Esophagus (tissue), 2 donors: ENCODE data around the gene STH. TPM values are rescaled to one million over a fixed set of nuclear protein-coding genes. Genes with fewer than 3 reads are reported as not detected.

Experiments used
- H3K27ac ChIP-seq, 2 donors: one replicate each; pipeline ENCODE4 v1.5.1; 2013; ENCODE audit warnings: low read depth in 2 of 2, mild to moderate bottlenecking in 2 of 2, inconsistent platforms in 1 of 2, low read length in 1 of 2, moderate library complexity in 1 of 2
- H3K27me3 ChIP-seq, 2 donors: one replicate each; pipeline ENCODE4 v1.6.1; 2013; ENCODE audit warnings: low read length in 2 of 2, control low read depth in 1 of 2, mild to moderate bottlenecking in 1 of 2; ENCODE audit not compliant: insufficient read depth in 2 of 2, control insufficient read depth in 1 of 2
- H3K36me3 ChIP-seq, 2 donors: one replicate each; pipeline ENCODE4 v1.6.1; 2013; ENCODE audit warnings: low read length in 1 of 2; ENCODE audit not compliant: control insufficient read depth in 2 of 2, insufficient read depth in 2 of 2
- H3K4me1 ChIP-seq, 2 donors: one replicate each; pipeline ENCODE4 v1.6.1; 2013; ENCODE audit warnings: low read length in 1 of 2; ENCODE audit not compliant: control insufficient read depth in 2 of 2, insufficient read depth in 2 of 2
- H3K4me3 ChIP-seq, 2 donors: one replicate each; pipeline ENCODE4 v1.5.1; 2013; ENCODE audit warnings: low read length in 2 of 2, mild to moderate bottlenecking in 2 of 2, low read depth in 1 of 2, moderate library complexity in 1 of 2
- H3K9me3 ChIP-seq, 2 donors: one replicate each; pipeline ENCODE4 v1.6.1; 2013; ENCODE audit warnings: mild to moderate bottlenecking in 2 of 2, low read depth in 1 of 2, low read length in 1 of 2, moderate library complexity in 1 of 2; ENCODE audit not compliant: control insufficient read depth in 2 of 2, insufficient read depth in 1 of 2
- WGBS, 2 donors: extraction: QIAGEN DNeasy Blood & Tissue Kit; methylation state at CpG; one replicate each; pipeline ENCODE4 v1.1.7; 2013; 5-methylcytosine and 5-hydroxymethylcytosine counted together
- polyA plus RNA-seq, 2 donors: library from polyadenylated mRNA; stranded (reverse); fragments of 200-250 nt; gene quantifications; one replicate each; pipeline ENCODE4 v1.2.3, GENCODE V29; 2013
- donor health status: healthy with polysubstance abuse.
- donor health status: Bipolar disorder and iron deficiency.

The STH gene
- polyA plus RNA-seq, 2 donors = not detected

DNA sequence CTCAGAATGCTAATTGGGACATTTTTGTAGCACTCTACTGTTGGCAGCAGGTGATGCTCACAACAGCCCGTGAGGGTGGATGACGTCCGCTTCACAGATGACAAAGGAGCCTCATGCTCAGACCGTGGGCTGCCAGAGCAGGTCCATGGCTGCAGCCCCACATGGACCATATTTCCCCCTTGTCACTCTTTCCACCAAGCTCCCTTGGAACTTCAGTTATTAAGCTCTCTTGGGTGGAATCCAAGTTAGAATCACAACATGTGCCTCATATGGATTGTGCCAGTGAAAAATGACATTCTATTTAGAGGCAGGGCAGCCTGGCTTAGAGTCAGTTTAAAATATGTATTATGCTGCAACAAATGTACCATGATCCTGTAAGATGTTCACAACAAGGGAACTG is 33.2 kb upstream of the STH start:
- Histone ChIP-seq H3K36me3 (no peaks in the 10 kb centered on the region), H3K9me3 (no peaks in the 10 kb centered on the region), H3K27ac (peak overlapping the region; percentile 29 to 70), H3K4me3 (no peak overlapping the region), H3K27me3 (no peaks in the 10 kb centered on the region), H3K4me1 (peaks cover 5 to 16% of the 10 kb centered on the region in 2 donors)
- 26 to 46% methylated on average over 4 of the region's 4 CpGs for WGBS, 2 donors

DNA sequence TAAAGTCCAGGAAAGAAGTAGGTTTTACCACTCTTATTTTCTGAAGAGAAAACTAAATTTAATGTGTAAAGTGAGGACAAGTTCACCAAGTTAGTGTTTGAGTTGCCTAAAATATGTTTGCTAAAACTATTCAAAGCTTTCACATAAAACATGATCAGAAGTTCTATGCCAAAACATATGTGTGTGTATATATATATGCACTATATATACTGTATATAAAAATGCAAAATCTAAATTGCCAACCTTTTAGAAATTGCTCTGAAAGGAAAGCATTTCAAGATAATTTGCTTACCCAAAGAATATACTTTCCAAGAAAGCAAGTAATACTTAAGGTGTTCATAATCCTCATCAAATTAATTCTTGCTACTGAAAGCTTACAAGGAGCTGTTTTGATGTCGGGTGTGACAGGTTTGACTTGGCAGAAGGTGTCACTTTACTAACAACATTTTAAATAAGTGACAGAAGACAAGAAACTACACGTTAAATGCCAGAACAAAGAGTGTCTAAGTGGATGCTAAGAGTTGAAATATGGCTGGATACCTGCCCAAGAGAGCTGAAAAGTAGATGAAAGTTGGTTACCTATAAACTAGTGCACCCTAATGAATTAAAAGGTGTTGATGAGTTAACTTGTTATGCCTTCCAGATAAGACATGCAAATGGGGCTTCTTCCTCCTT is 32.3 kb upstream of the STH start:
- H3K27me3 ChIP-seq = no peaks in the 10 kb centered on the region
- no peaks in the 10 kb centered on the region for H3K9me3 ChIP-seq
- no peak overlapping the region for H3K4me3 ChIP-seq
- peak overlapping the region; percentile 63 to 87 for H3K27ac ChIP-seq
- WGBS, 2 donors = 24 to 37% methylated on average over 2 of the region's 2 CpGs
- no peaks in the 10 kb centered on the region for H3K36me3 ChIP-seq
- peaks cover 5 to 18% of the 10 kb centered on the region in 2 donors for H3K4me1 ChIP-seq

- H3K4me1 ChIP-seq = peaks cover 8 to 20% of the 10 kb centered on the region in 2 donors
- H3K9me3 ChIP-seq = no peaks in the 10 kb centered on the region
Observed at GRCh38 chr17:45967378-45967777, 31.7 kb upstream of the STH start.

GRCh38 chr17:45968732-45969131 is 30.3 kb upstream of the STH start:
- H3K27ac ChIP-seq = no peak overlapping the region
- no peaks in the 10 kb centered on the region for H3K9me3 ChIP-seq
- H3K4me1 ChIP-seq = peaks cover 8 to 29% of the 10 kb centered on the region in 2 donors
- no peak overlapping the region for H3K4me3 ChIP-seq
- H3K36me3 ChIP-seq = no peaks in the 10 kb centered on the region
- 83 to 90% methylated on average over 2 of the region's 2 CpGs for WGBS, 2 donors
- H3K27me3 ChIP-seq = no peaks in the 10 kb centered on the region

More at GRCh38 chr17:45967378-45967777, 31.7 kb upstream of the STH start:
- peak overlapping the region; percentile 76 to 87 for H3K27ac ChIP-seq
- H3K27me3 ChIP-seq = no peaks in the 10 kb centered on the region
- H3K4me3 ChIP-seq = no peak overlapping the region
- H3K36me3 ChIP-seq = no peaks in the 10 kb centered on the region
- 59 to 71% methylated on average over 5 of the region's 5 CpGs for WGBS, 2 donors

DNA sequence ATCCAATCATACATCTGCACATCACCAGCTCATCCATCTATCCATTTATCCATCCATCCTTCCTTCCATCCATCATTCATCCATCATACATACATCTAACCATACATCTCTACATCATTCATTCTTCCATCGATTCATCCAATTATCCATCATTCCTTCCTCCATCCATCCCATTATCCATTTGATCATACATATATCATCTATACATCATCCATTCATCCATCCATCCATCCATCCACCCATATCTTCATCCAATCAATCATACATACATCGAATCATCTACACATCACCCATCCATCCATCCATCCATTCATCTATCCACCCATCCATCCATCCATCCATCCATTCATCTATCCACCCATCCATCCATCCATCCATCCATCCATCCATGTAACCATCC is 29.3 kb upstream of the STH start:
- H3K4me3 ChIP-seq = no peak overlapping the region
- H3K9me3 ChIP-seq = no peaks in the 10 kb centered on the region
- 89 to 92% methylated on average over 2 of the region's 2 CpGs for WGBS, 2 donors
- no peaks in the 10 kb centered on the region for H3K27me3 ChIP-seq
- H3K4me1 ChIP-seq = peaks cover 15 to 36% of the 10 kb centered on the region in 2 donors
- H3K27ac ChIP-seq = no peak overlapping the region
- no peaks in the 10 kb centered on the region for H3K36me3 ChIP-seq

- 96 to 98% methylated on average over 3 of the region's 3 CpGs for WGBS, 2 donors
- H3K27me3 ChIP-seq = no peaks in the 10 kb centered on the region
- H3K4me3 ChIP-seq = no peak overlapping the region
- peaks cover 15 to 40% of the 10 kb centered on the region in 2 donors for H3K4me1 ChIP-seq
- H3K36me3 ChIP-seq = no peaks in the 10 kb centered on the region
- H3K27ac ChIP-seq = no peak overlapping the region
- no peaks in the 10 kb centered on the region for H3K9me3 ChIP-seq
Observed at GRCh38 chr17:45970659-45971058, 28.4 kb upstream of the STH start.

DNA sequence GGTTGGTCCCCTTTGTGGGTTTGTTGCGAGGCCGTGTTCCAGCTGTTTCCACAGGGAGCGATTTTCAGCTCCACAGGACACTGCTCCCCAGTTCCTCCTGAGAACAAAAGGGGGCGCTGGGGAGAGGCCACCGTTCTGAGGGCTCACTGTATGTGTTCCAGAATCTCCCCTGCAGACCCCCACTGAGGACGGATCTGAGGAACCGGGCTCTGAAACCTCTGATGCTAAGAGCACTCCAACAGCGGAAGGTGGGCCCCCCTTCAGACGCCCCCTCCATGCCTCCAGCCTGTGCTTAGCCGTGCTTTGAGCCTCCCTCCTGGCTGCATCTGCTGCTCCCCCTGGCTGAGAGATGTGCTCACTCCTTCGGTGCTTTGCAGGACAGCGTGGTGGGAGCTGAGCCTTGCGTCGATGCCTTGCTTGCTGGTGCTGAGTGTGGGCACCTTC is 27.3 kb upstream of the STH start:
- H3K27me3 ChIP-seq = no peaks in the 10 kb centered on the region
- peaks cover 18 to 44% of the 10 kb centered on the region in 2 donors for H3K4me1 ChIP-seq
- 54 to 65% methylated on average over 14 of the region's 14 CpGs for WGBS, 2 donors
- H3K27ac ChIP-seq = no peak overlapping the region
- H3K9me3 ChIP-seq = no peaks in the 10 kb centered on the region
- H3K36me3 ChIP-seq = no peaks in the 10 kb centered on the region
- no peak overlapping the region for H3K4me3 ChIP-seq

DNA sequence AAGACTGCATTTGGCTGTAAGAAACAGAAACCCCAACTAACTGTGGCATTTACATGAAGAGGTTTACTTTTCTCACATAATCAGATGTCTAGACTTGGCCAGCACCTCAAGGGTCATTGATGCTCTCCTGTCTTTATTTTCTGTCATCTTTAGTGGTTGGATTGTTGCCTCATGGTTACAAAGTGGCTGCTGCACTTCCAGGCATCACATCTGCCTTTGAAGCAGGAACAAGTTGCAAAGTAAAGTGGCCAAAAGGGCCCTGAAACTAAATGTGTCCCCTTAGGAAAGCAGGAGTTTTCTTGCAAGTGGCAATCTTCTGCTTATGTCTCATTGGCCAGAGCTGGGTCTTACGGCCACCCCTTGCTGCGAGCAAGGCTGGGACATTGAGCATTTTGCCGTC is 26.5 kb upstream of the STH start:
- Histone ChIP-seq H3K27ac (peak overlapping the region; percentile 74 to 76), H3K36me3 (no peaks in the 10 kb centered on the region), H3K27me3 (no peaks in the 10 kb centered on the region), H3K4me3 (no peak overlapping the region), H3K9me3 (no peaks in the 10 kb centered on the region), H3K4me1 (peaks cover 16 to 39% of the 10 kb centered on the region in 2 donors)
- 90% methylated on average over 3 of the region's 3 CpGs for WGBS, 2 donors

DNA sequence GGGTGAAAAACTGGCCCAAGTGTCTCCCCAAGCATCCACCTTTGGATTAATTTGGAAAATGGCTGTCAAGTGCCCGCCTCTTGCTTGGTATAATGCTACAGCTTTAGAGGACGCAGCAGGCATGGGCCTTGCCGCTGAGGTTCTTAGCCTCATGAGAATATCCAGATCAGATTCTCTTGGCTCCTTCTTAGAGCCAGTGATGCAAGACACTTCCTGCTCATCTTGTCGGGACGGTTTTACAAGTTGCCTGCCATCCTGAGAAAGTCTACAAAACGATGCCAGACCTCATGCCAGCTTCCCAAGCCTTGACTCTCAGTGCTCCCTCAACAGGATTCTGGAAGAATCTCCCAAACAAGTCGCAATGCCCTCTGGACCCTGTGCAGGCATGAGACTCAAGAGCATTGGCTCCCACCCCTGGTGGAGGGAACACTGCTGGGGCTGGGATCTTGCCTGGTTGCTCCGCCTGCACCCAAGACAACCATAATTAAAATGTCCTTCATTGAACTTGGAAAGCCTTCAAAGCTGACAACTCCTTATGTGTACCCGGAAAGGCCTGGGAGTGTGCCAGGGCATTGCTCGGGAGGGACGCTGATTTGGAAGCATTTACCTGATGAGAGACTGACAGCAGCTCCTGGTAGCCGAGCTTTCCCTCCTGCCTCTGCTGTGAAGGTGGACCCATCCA is 25.8 kb upstream of the STH start:
- Histone ChIP-seq H3K36me3 (no peaks in the 10 kb centered on the region), H3K4me3 (no peak overlapping the region), H3K4me1 (peaks cover 16 to 33% of the 10 kb centered on the region in 2 donors), H3K9me3 (no peaks in the 10 kb centered on the region), H3K27me3 (no peaks in the 10 kb centered on the region), H3K27ac (peak overlapping the region; percentile 74 to 76)
- 45 to 52% methylated on average over 12 of the region's 12 CpGs for WGBS, 2 donors
